ENCODE results near the gene CFAP20DC. TPM values are rescaled to one million over a fixed set of nuclear protein-coding genes. Genes with fewer than 3 reads are reported as not detected.

The CFAP20DC gene
- total and polyA plus RNA-seq, 2 experiments from 2014 or later: 2.2 to 2.3 TPM

GRCh38 chr3:58998476-58999117 is 51.2 kb downstream of the CFAP20DC start:
- TF ChIP-seq CTCF (IDR thresholded peaks at IDR 0.05; ENCODE audit: poor library complexity): no peak
- no peak for TF ChIP-seq EZH2phosphoT487 (IDR thresholded peaks at IDR 0.05; ENCODE audit: low read depth, severe bottlenecking, unreplicated experiment)
- no peaks in the 10 kb centered on the region for H3K36me3 ChIP-seq (replicated peaks; ENCODE audit: insufficient read depth, low read depth)
- peak; percentile 54 for DNase-seq (ENCODE audit: low spot score)
- no peaks in the 10 kb centered on the region for H3K27me3 ChIP-seq
- no peaks in the 10 kb centered on the region for H3K9me3 ChIP-seq (ENCODE audit: low read depth)
- H3K9me2 ChIP-seq (replicated peaks; ENCODE audit: insufficient read depth): no peaks in the 10 kb centered on the region
- H3K79me2 ChIP-seq: no peaks in the 10 kb centered on the region
- peaks cover 5% of the 10 kb centered on the region for H3K4me1 ChIP-seq (ENCODE audit: insufficient read depth)
- WGBS (ENCODE audit: low lambda C conversion rate, missing lambda C conversion rate): 74% methylated on average over 4 of the region's 4 CpGs
- peak overlapping the region; percentile 56 for H3K27ac ChIP-seq
- no peak overlapping the region for H2AFZ ChIP-seq
- no peak overlapping the region for H3K4me3 ChIP-seq
- H4K20me1 ChIP-seq (ENCODE audit: insufficient read depth, poor library complexity, severe bottlenecking): no peaks in the 10 kb centered on the region
- H3K4me2 ChIP-seq: no peak overlapping the region

GRCh38 chr3:58996730-58997129 is 53.1 kb downstream of the CFAP20DC start:
- Histone ChIP-seq H3K27ac (no peak overlapping the region), H3K4me3 (no peak overlapping the region), H3K27me3 (no peaks in the 10 kb centered on the region), H3K9me2 (replicated peaks; ENCODE audit: insufficient read depth) (no peaks in the 10 kb centered on the region), H3K79me2 (no peaks in the 10 kb centered on the region), H2AFZ (no peak overlapping the region), H3K4me1 (ENCODE audit: insufficient read depth) (peaks cover 5% of the 10 kb centered on the region), H3K9me3 (ENCODE audit: low read depth) (no peaks in the 10 kb centered on the region), H3K4me2 (no peak overlapping the region), H4K20me1 (ENCODE audit: insufficient read depth, poor library complexity, severe bottlenecking) (no peaks in the 10 kb centered on the region), H3K36me3 (replicated peaks; ENCODE audit: insufficient read depth, low read depth) (no peaks in the 10 kb centered on the region)
- 97% methylated on average over 5 of the region's 5 CpGs for WGBS (ENCODE audit: low lambda C conversion rate, missing lambda C conversion rate)
- DNase-seq (ENCODE audit: low spot score): no peak
- TF ChIP-seq CTCF (IDR thresholded peaks at IDR 0.05; ENCODE audit: poor library complexity) (no peak), EZH2phosphoT487 (IDR thresholded peaks at IDR 0.05; ENCODE audit: low read depth, severe bottlenecking, unreplicated experiment) (no peak), EZH2 (IDR thresholded peaks at IDR 0.05; ENCODE audit: borderline replicate concordance) (no peak)

- no peaks in the 10 kb centered on the region for H3K9me2 ChIP-seq (replicated peaks; ENCODE audit: insufficient read depth)
- peak; percentile 81 for DNase-seq (ENCODE audit: low spot score)
- H3K27ac ChIP-seq: no peak overlapping the region
- no peak overlapping the region for H3K4me2 ChIP-seq
- H2AFZ ChIP-seq: peak overlapping the region; percentile 30
- H4K20me1 ChIP-seq (ENCODE audit: insufficient read depth, poor library complexity, severe bottlenecking): no peaks in the 10 kb centered on the region
- H3K4me1 ChIP-seq (ENCODE audit: insufficient read depth): peaks cover 5% of the 10 kb centered on the region
- no peaks in the 10 kb centered on the region for H3K9me3 ChIP-seq (ENCODE audit: low read depth)
- no peaks in the 10 kb centered on the region for H3K79me2 ChIP-seq
- TF ChIP-seq EZH2 (IDR thresholded peaks at IDR 0.05; ENCODE audit: borderline replicate concordance): no peak
- peak; percentile 84 for TF ChIP-seq CTCF (IDR thresholded peaks at IDR 0.05; ENCODE audit: poor library complexity)
- TF ChIP-seq EZH2phosphoT487 (IDR thresholded peaks at IDR 0.05; ENCODE audit: low read depth, severe bottlenecking, unreplicated experiment): no peak
- no peak overlapping the region for H3K4me3 ChIP-seq
- H3K27me3 ChIP-seq: no peaks in the 10 kb centered on the region
- WGBS (ENCODE audit: low lambda C conversion rate, missing lambda C conversion rate): 20% methylated on average over 6 of the region's 6 CpGs
- no peaks in the 10 kb centered on the region for H3K36me3 ChIP-seq (replicated peaks; ENCODE audit: insufficient read depth, low read depth)
Observed at GRCh38 chr3:58994746-58995330, 55.0 kb downstream of the CFAP20DC start.
